Measurements from ENCODE around the gene GRAMD2A. TPM values are rescaled to one million over a fixed set of nuclear protein-coding genes. Genes with fewer than 3 reads are reported as not detected.

The GRAMD2A gene
- total RNA-seq, 4 donors from 2014 or later: 0.67 to 4.1 TPM; not detected in 2

DNA sequence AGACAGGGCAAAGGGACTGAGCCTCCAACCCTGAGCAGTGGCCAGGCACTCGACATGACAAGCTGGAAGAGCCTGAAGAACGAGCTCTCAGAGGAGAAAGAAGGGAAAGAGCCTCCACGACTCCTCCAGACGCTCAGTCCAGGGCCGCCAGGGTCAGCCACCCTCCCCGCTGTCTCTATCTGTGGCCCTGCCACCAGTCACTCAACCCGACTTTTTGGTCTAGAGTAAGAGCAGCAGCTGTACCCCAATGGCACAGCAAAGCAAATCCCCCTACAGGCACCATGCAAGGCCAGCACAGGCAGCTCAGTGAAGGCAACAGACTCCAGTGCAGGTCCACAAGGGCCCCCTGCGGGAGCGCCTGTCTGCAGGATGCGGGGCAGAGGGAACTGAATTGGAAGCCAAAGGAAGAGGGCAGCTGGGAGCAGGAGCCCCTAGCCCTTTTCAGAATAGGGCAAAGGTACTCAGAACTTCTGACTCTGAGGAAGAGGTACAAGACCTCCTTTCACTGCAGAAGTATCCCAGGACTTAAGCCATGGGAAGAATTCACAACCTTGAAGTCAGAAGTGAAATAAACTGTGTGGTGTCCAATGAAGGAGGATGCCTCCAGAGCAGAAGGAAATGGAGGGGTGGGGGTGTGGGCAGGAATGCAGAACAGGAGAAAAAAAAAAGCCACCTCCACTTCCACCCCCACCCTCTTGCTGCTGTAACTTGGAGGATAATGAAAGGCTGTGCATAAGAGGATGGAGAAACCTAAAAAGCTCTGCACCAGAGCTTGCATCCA is 8.5 kb upstream of the GRAMD2A start:
- intact Hi-C loops (cut with DNase I; ENCODE audit: low total_unique reads): loop anchor here (10.0 kb wide), 1 partner anchor 69 kb away; the partner anchor contains the start of gene PARP6
- no peak for TF ChIP-seq POLR2A (IDR thresholded peaks at IDR 0.05)
- TF ChIP-seq, protein P1, sequence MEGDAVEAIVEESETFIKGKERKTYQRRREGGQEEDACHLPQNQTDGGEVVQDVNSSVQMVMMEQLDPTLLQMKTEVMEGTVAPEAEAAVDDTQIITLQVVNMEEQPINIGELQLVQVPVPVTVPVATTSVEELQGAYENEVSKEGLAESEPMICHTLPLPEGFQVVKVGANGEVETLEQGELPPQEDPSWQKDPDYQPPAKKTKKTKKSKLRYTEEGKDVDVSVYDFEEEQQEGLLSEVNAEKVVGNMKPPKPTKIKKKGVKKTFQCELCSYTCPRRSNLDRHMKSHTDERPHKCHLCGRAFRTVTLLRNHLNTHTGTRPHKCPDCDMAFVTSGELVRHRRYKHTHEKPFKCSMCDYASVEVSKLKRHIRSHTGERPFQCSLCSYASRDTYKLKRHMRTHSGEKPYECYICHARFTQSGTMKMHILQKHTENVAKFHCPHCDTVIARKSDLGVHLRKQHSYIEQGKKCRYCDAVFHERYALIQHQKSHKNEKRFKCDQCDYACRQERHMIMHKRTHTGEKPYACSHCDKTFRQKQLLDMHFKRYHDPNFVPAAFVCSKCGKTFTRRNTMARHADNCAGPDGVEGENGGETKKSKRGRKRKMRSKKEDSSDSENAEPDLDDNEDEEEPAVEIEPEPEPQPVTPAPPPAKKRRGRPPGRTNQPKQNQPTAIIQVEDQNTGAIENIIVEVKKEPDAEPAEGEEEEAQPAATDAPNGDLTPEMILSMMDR (IDR thresholded peaks at IDR 0.05): no peak
- no peak overlapping the region for H3K4me3 ChIP-seq
- DNase-seq: no peak
- H3K27ac ChIP-seq: no peak overlapping the region
- no peaks in the 10 kb centered on the region for H3K9me3 ChIP-seq
- no peaks in the 10 kb centered on the region for H3K4me1 ChIP-seq
- no peaks in the 10 kb centered on the region for H3K27me3 ChIP-seq
- no peaks in the 10 kb centered on the region for H3K36me3 ChIP-seq

DNA sequence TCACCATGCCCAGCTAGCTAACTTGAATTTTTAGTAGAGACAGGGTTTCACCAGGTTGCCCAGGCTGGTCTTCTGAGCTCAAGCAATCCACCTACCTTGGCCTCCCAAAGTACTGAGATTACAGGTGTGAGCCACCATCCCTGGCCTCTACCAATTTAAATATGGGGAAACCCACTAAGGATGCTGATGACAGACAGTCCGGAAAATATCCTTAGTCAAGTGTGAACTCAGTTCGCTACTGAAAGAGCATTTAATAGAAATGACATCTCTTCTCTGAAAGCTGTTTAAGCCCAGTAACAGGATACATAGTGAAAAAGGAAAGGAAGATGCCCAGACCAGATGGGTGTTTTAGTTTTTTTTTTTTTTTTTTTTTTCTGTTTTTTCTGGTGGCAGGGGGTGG is 7.7 kb upstream of the GRAMD2A start:
- no peak for DNase-seq
- no peaks in the 10 kb centered on the region for H3K27me3 ChIP-seq
- no peaks in the 10 kb centered on the region for H3K4me1 ChIP-seq
- H3K27ac ChIP-seq: no peak overlapping the region
- no peak for TF ChIP-seq POLR2A (IDR thresholded peaks at IDR 0.05)
- TF ChIP-seq, protein P1 (IDR thresholded peaks at IDR 0.05): no peak
- no peaks in the 10 kb centered on the region for H3K9me3 ChIP-seq
- H3K4me3 ChIP-seq: no peak overlapping the region
- H3K36me3 ChIP-seq: no peaks in the 10 kb centered on the region
- intact Hi-C loops (cut with DNase I; ENCODE audit: low total_unique reads): loop anchor here (10.0 kb wide), 1 partner anchor 70 kb away; the partner anchor contains the start of gene PARP6

DNA sequence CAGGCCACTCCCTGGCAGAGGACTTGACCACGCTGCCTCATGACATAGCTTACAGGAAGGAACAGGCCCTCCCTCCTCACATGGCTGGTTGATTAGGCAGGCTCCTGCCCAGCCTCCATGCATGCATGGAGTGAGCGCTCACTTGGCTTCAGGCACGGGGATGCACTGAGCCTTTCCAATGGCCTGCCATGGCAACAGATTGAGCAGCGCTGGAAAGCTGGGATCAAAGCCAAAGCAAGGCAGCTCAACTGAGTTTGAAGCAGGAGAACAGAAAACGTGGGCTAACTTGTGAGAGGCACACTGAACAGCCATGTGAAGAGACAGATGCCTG is 5.9 kb upstream of the GRAMD2A start:
- Histone ChIP-seq H3K4me1 (no peaks in the 10 kb centered on the region), H3K27me3 (no peaks in the 10 kb centered on the region), H3K4me3 (no peak overlapping the region), H3K9me3 (no peaks in the 10 kb centered on the region), H3K27ac (no peak overlapping the region), H3K36me3 (no peaks in the 10 kb centered on the region)
- no peak for TF ChIP-seq POLR2A (IDR thresholded peaks at IDR 0.05)
- TF ChIP-seq, protein P1 (IDR thresholded peaks at IDR 0.05): no peak
- DNase-seq: peak in 1 of 2 donors; percentile 48
- intact Hi-C loops (cut with DNase I; ENCODE audit: low total_unique reads): loop anchor here (10.0 kb wide), 1 partner anchor 71 kb away; the partner anchor contains the start of gene PARP6

DNA sequence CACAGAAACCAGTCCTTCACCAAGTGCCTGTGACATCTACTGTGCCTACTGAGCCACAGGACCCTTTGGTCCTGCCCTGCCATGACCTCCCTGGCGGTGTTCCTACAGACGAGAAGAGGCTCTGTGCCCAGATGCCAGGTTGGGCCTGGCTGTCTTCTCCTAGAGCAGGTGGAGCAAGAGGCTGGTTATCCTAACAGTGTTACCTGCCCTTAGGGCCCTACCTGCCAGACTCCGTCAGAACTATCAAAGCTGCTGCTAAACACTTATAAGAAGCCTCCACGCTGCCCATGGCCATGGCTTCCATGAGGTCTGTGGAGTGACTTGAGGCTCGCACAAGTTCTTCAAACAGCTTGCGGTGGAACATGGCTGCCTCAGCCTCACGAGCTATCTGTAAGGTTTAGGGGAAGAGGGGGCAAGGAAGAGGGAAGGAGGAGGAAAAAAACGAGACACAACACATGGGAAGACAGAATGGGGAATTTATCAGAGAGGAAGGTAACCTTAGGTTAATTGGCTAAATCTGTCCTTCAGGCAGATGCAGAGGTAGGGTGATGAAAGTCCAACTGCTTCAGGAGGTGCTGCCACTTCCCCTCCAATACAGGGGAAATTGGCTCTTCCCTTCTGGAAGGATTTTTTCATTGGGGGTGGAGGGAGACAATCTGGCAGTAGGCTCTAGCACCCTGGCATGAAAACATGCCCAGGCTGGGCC is 5.4 kb upstream of the GRAMD2A start:
- no peak for DNase-seq
- no peak for TF ChIP-seq POLR2A (IDR thresholded peaks at IDR 0.05)
- TF ChIP-seq, protein P1 (IDR thresholded peaks at IDR 0.05): no peak
- Histone ChIP-seq H3K4me3 (no peak overlapping the region), H3K27me3 (no peaks in the 10 kb centered on the region), H3K9me3 (no peaks in the 10 kb centered on the region), H3K36me3 (no peaks in the 10 kb centered on the region), H3K4me1 (no peaks in the 10 kb centered on the region), H3K27ac (no peak overlapping the region)
- intact Hi-C loops (cut with DNase I; ENCODE audit: low total_unique reads): loop anchor here (10.0 kb wide), 1 partner anchor 72 kb away; the partner anchor contains the start of gene PARP6

GRCh38 chr15:72202302-72202701 is 4.7 kb upstream of the GRAMD2A start:
- DNase-seq: no peak
- Histone ChIP-seq H3K9me3 (no peaks in the 10 kb centered on the region), H3K4me1 (peaks cover 0 to 2% of the 10 kb centered on the region in 2 donors), H3K4me3 (no peak overlapping the region), H3K36me3 (no peaks in the 10 kb centered on the region), H3K27me3 (peaks cover 0 to 2% of the 10 kb centered on the region in 2 donors), H3K27ac (no peak overlapping the region)
- intact Hi-C loops (cut with DNase I; ENCODE audit: low total_unique reads): loop anchor here (10.0 kb wide), 1 partner anchor 72 kb away; the partner anchor contains the start of gene PARP6
- TF ChIP-seq, protein P1 (IDR thresholded peaks at IDR 0.05): no peak
- TF ChIP-seq POLR2A (IDR thresholded peaks at IDR 0.05): no peak

Data from uterus (tissue), 4 donors.